MCF 10A (cell line): ENCODE data around the gene ZNF2. TPM values are rescaled to one million over a fixed set of nuclear protein-coding genes. Genes with fewer than 3 reads are reported as not detected.

Experiments used
- BruUV-seq: library from RNA; stranded (reverse); fragments of 400-500 nt; replicated peaks from 2 replicates; lab custom pipeline; 2021; lab: Mats Ljungman, UMichigan
- CTCF ChIA-PET: fragments of 300-600 bp; sonication (Branson Sonifier 250); formaldehyde crosslinking; extraction: SDS; loops from one replicate; lab custom pipeline; 2021; ENCODE audit warnings: antibody characterized with exemption, inconsistent platforms; lab: Yijun Ruan, JAX
- POLR2A ChIA-PET: fragments of 300-600, 350-650 bp; sonication (Branson Sonifier 250); formaldehyde crosslinking; extraction: SDS; loops from one replicate; lab custom pipeline; 2020; ENCODE audit warnings: antibody characterized with exemption, inconsistent platforms; lab: Yijun Ruan, JAX
- DNase-seq: peaks from one replicate; pipeline ENCODE4 v3.0.0-alpha.2; 2018; ENCODE audit not compliant: unreplicated experiment
- H3K27ac Mint-ChIP-seq: one replicate; pipeline ENCODE4 v1.8.0; 2022; ENCODE audit warnings: mild to moderate bottlenecking, low read depth, mixed read lengths; ENCODE audit not compliant: unreplicated experiment
- H3K27me3 Mint-ChIP-seq: one replicate; pipeline ENCODE4 v1.8.0; 2022; ENCODE audit warnings: mixed read lengths; ENCODE audit not compliant: insufficient read depth, unreplicated experiment
- H3K36me3 Mint-ChIP-seq: one replicate; pipeline ENCODE4 v1.8.0; 2022; ENCODE audit warnings: mild to moderate bottlenecking, moderate library complexity, mixed read lengths; ENCODE audit not compliant: insufficient read depth, unreplicated experiment
- H3K4me1 Mint-ChIP-seq: one replicate; pipeline ENCODE4 v1.8.0; 2022; ENCODE audit warnings: mixed read lengths; ENCODE audit not compliant: insufficient read depth, unreplicated experiment
- H3K4me3 Mint-ChIP-seq: one replicate; pipeline ENCODE4 v1.8.0; 2022; ENCODE audit warnings: mild to moderate bottlenecking, moderate library complexity, mixed read lengths; ENCODE audit not compliant: unreplicated experiment
- H3K9me3 Mint-ChIP-seq: one replicate; pipeline ENCODE4 v1.8.0; 2022; ENCODE audit warnings: mixed read lengths; ENCODE audit not compliant: unreplicated experiment
- intact Hi-C: fragments of 100-400 bp; cut with micrococcal nuclease; formaldehyde crosslinking; loops from 2 replicates; pipeline ENCODE4 v1.14.1; 2022
- total RNA-seq: library from RNA; stranded (reverse); gene quantifications from 2 replicates; pipeline ENCODE4 v1.2.3, GENCODE V29; 2022
- TF ChIP-seq, protein P1 (sequence below): fragments of 200-600 bp; IDR thresholded peaks from one replicate; pipeline ENCODE4 v1.8.0; 2022; ENCODE audit warnings: antibody characterized with exemption, mild to moderate bottlenecking; ENCODE audit not compliant: unreplicated experiment

The ZNF2 gene
- total RNA-seq, 1 experiment from 2014 or later: 4.1 TPM

DNA sequence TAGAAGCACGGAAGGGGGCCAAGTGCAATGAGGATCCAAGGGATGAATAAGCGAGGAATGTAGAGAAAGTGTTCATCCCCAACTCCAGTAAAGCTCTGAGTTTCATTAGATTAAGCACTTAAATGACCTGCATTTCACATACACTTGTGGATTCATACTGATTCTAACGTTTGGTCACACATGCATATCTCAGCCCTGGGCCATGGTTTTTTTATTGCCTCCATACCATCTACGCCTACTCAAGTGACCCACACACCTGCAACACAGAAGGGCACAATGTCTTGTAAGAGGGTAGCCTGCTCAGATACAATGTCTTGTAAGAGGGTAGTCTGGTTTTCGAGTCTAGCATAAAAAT, 43.4 kb upstream of the ZNF2 start:
- Mint-ChIP-seq H3K27me3 (no peaks in the 10 kb centered on the region), H3K4me3 (peak overlapping the region; percentile 95), H3K27ac (peak overlapping the region; percentile 88), H3K9me3 (no peaks in the 10 kb centered on the region), H3K4me1 (peaks cover 26% of the 10 kb centered on the region), H3K36me3 (peaks cover 10% of the 10 kb centered on the region)
- POLR2A ChIA-PET: interaction anchor here (0.9 to 5.3 kb wide), 8 partner anchors 10 to 223 kb away, joined by 3 to 42 read pairs (median 5); partner anchors contain the start of genes ZNF2 and ZNF514
- CTCF ChIA-PET: interaction anchor here (0.6 to 3.1 kb wide), 12 partner anchors 10 to 223 kb away, joined by 3 to 20 read pairs (median 3); partner anchors contain the start of gene ZNF2
- no TSS peak for BruUV-seq
- no peak for DNase-seq
- intact Hi-C loops: loop anchor here (5.0 kb wide), 1 partner anchor 85 kb away; the partner anchor contains the start of gene ZNF892
- TF ChIP-seq, protein P1, sequence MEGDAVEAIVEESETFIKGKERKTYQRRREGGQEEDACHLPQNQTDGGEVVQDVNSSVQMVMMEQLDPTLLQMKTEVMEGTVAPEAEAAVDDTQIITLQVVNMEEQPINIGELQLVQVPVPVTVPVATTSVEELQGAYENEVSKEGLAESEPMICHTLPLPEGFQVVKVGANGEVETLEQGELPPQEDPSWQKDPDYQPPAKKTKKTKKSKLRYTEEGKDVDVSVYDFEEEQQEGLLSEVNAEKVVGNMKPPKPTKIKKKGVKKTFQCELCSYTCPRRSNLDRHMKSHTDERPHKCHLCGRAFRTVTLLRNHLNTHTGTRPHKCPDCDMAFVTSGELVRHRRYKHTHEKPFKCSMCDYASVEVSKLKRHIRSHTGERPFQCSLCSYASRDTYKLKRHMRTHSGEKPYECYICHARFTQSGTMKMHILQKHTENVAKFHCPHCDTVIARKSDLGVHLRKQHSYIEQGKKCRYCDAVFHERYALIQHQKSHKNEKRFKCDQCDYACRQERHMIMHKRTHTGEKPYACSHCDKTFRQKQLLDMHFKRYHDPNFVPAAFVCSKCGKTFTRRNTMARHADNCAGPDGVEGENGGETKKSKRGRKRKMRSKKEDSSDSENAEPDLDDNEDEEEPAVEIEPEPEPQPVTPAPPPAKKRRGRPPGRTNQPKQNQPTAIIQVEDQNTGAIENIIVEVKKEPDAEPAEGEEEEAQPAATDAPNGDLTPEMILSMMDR: no peak

DNA sequence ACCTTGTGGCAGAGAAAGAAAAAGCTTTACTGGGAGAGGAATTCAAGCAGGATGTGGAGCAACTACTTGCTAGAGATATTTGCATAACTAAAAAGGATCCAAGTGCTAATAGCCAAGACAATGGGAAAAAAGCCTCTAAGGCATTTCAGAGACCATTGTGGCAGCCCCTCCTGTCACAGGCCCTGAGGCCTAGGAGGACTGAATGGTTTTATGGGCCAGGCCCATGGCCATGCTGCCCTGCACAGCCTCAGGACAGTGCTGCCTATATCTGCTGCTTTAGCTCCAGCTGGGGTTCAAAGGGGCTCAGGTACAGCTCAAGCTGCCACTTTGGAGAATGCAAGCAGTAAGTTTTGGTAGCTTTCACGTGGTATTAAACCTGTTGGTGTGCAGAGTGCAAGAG, 26.9 kb upstream of the ZNF2 start:
- no TSS peak for BruUV-seq
- no peaks in the 10 kb centered on the region for H3K4me1 Mint-ChIP-seq
- ChIA-PET POLR2A (no interaction called here), CTCF (interaction anchor here (0.8 to 1.0 kb wide), 2 partner anchors 10 to 24 kb away, joined by 3 to 4 read pairs; no protein-coding TSS in a partner anchor)
- DNase-seq: no peak
- peaks cover 17% of the 10 kb centered on the region for H3K9me3 Mint-ChIP-seq
- H3K27ac Mint-ChIP-seq: no peak overlapping the region
- intact Hi-C loops: no loop called here
- no peaks in the 10 kb centered on the region for H3K36me3 Mint-ChIP-seq
- TF ChIP-seq, protein P1: no peak
- H3K4me3 Mint-ChIP-seq: no peak overlapping the region
- no peaks in the 10 kb centered on the region for H3K27me3 Mint-ChIP-seq

DNA sequence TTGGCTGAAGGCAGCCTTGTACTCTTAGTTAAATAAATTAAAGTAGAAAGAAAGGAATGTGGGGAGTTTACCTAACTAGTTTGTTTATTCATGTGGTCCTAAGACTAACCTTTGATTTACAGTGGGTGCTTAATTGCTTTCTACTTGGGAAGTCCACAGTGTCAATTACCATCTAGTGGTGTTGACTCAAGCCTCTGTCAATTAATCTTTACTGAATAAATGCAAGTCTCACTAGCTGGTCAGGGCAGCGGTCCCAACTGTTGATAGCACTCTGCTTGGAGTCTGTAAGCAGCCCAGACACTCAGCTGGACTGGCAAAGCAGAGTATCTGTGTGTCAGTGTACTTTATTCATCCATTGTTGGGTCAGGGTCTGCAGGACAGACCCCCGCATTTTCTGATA, 21.8 kb upstream of the ZNF2 start:
- Mint-ChIP-seq H3K4me3 (no peak overlapping the region), H3K36me3 (no peaks in the 10 kb centered on the region), H3K4me1 (no peaks in the 10 kb centered on the region), H3K27ac (no peak overlapping the region), H3K27me3 (no peaks in the 10 kb centered on the region), H3K9me3 (peaks cover 26% of the 10 kb centered on the region)
- CTCF ChIA-PET: no interaction called here
- POLR2A ChIA-PET: no interaction called here
- intact Hi-C loops: no loop called here
- DNase-seq: no peak
- BruUV-seq: no TSS peak
- TF ChIP-seq, protein P1: no peak

DNA sequence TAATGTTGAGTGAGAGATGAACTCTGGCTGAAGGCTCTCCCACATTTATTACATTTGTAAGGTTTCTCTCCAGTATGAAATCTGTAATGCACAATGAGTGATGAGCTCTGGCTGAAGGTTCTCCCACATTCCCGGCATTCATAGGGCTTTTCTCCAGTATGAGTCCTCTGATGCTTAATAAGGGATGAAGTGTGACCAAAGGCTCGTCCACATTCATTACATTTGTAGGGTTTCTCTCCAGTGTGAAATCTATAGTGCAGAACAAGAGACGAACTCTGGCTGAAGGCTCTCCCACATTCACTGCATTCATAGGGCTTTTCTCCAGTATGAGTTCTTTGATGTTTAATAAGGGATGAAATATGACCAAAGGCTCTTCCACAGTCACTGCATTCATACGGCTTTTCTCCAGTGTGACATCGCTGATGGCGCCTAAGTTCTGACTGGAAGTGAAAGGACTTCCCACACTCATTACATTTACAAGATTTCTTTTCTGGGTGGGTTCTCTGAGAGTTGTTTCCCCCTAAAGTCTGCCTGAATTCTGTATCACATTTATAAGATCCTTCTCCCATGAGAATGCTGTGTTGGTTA, 16.1 kb upstream of the ZNF2 start:
- peaks cover 16% of the 10 kb centered on the region for H3K36me3 Mint-ChIP-seq
- no peaks in the 10 kb centered on the region for H3K27me3 Mint-ChIP-seq
- no peaks in the 10 kb centered on the region for H3K4me1 Mint-ChIP-seq
- H3K4me3 Mint-ChIP-seq: no peak overlapping the region
- BruUV-seq: no TSS peak
- H3K27ac Mint-ChIP-seq: no peak overlapping the region
- DNase-seq: no peak
- TF ChIP-seq, protein P1: no peak
- peaks cover 50% of the 10 kb centered on the region for H3K9me3 Mint-ChIP-seq
- ChIA-PET POLR2A (no interaction called here), CTCF (no interaction called here)
- intact Hi-C loops: no loop called here
